Activated CD4-positive, CD25-positive, alpha-beta regulatory T cell treated with anti-CD3 and anti-CD28 coated beads, Interleukin-2, amount 50 U/mL, for 72 hours (primary cell): ENCODE data around the gene TCF7L2.

Source experiments
- DNase-seq: peaks from one replicate; pipeline ENCODE4 v3.0.0; 2021

Gene TCF7L2

GRCh38 chr10:113187063-113187777, 237.2 kb downstream of the TCF7L2 start:
- no peak for DNase-seq

DNA sequence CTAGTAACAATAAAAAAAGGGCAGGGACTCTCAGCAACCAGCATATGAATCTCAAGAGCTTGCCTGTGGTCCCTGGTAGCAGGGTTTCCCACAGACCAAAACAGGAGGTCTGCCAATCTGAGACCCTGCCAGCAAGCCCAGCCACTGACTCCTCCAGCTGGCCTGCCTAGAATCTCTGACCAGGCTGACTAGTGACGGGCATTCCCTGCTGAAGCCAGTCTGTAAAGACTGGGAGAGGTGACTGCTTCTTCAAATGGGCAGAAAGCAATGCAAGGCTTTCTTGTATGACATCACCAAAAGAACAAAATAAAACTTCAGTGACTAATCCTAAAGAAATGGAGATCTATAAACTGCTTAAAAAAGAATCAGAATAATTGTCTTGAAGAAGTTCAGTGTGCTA, 249.4 kb downstream of the TCF7L2 start:
- no peak for DNase-seq

GRCh38 chr10:113202011-113202410, 252.0 kb downstream of the TCF7L2 start:
- no peak for DNase-seq

GRCh38 chr10:113207924-113208323, 257.9 kb downstream of the TCF7L2 start:
- no peak for DNase-seq

DNA sequence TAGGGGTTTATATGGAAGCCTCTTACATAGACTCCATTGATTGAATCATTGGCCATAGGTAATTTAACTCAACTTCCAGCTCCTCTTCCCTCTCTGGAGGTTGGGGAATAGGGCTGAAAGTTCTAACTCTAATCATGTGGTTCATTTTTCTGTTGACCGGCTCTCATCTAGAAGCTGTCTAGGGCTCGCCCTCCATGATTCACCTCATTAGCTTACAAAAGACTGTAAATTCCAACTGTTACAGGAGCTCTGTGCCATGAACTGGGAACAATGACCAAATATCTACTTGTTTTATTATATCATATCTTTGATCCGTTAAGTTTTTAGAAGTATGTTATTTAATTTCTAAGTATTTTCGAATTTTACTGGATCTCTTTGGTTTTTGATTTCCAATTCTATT, 263.0 kb downstream of the TCF7L2 start:
- DNase-seq = no peak

DNA sequence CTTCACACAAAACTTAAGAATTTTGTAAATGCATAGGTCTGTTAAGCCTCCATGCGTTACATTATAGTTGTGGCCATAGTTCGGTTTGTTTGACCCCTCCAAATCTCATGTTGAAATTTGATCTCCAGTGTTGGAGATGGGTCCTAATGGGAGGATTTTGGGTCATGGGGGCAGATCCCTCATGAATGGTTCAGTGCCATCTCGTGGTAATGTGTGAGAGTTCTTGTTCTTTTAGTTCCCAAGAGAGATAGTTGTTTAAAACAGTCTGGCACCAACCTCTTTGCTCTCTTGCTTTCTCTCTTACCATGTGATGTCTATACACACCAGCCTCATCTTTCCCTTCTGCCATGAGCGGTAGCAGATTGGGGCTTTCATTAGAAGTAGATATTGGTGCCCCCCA, 264.3 kb downstream of the TCF7L2 start:
- DNase-seq = no peak

GRCh38 chr10:113216102-113216501, 266.1 kb downstream of the TCF7L2 start:
- no peak for DNase-seq
